NCI-H524 (cell line): ENCODE data around the gene HSFX2.
"Not testable (repeated sequence)": the region's sequence is repeated elsewhere in the genome, so short reads cannot be mapped to it uniquely, and the experiment has no call there.

Experiments used
- DNase-seq, 2 experiments: peaks; one replicate each; lab custom pipeline; 2025; lab: John Stamatoyannopoulos, UW

HSFX2 gene

DNA sequence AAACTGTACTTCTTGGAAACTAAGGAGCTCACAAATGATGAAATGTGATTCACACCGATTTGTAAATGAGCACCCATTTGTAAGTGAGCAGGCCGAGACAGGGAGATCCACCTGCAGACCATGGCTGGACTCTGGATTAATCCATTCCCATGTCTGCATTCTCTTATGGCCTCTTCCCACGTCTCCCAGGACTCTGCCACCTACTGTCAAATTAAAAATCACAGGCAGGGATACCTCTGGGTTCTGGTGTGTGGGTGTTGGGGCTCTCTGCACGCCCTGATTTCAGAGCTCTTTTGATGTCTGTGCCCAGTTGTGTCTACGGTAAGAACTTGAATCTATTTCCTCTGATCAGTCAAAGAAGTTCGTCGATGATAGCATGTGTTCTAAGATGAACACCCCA is 4.1 kb downstream of the HSFX2 start:
- not testable (repeated sequence) for DNase-seq

DNA sequence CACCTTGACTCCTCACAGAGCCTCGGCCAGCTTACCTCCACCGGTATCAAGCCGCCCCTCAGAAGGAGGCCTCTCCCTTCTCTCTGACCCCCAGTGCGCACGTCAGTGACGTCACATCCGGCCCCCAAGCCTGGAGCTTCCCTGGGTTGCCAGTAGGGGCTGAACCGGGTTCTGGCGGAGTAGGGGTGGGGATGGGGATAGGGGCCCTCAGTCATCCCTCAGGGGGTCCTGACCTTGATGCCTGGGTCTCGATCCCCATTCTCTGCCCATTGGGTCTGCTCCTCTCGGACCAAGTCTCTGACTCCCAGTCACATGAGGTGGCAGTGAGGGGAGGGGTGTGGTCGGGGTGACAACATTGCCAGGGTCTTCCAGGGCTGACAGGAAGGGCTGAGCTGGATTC is 7.8 kb downstream of the HSFX2 start, which contains the start of gene MAGEA9B:
Gene MAGEA9B (minus strand): TSS at position 101 of the 400 bp plus-strand sequence. CDS start 4,280 bp downstream, outside the sequence.
- not testable (repeated sequence) for DNase-seq

DNA sequence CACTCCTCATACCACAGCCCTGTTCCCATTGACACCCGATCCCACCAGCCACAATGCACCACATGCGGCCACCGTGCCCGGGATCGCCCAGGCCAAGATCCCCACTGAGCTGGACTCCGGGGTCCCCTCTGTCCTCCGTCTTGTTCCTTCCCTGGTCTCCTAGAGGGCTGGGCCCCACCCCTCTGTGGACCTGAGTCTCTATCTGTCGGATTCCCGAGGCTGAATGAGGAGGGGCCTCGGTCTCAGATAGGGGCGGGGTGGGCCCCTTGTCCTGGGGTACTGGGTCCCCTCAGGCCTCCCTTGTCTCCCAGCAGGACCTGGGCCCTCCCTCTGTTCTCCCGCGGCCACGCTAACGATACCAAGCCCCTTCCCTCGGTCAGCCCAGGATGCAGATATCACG is 9.5 kb downstream of the HSFX2 start:
- not testable (repeated sequence) for DNase-seq

DNA sequence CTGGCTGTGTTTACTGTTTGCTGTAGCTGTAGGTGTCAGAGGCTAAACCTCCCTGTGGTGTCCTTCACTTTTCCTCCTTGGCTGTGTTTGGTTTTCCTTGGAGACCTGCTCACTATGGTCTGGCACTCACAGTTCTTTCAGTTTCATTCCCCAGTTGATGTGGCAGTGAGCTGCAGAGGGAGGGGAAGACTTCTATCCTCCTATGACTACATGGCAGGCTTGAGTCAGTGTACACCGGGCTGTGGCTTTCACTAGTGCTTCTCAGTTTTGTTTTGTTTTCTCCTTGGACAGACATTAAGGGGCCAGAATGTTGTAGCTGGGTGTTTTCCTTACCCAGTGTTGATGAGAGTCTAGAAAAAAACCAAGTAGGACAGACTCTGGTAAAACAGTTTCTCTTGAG is 21.7 kb downstream of the HSFX2 start:
- DNase-seq: not testable (repeated sequence)

DNA sequence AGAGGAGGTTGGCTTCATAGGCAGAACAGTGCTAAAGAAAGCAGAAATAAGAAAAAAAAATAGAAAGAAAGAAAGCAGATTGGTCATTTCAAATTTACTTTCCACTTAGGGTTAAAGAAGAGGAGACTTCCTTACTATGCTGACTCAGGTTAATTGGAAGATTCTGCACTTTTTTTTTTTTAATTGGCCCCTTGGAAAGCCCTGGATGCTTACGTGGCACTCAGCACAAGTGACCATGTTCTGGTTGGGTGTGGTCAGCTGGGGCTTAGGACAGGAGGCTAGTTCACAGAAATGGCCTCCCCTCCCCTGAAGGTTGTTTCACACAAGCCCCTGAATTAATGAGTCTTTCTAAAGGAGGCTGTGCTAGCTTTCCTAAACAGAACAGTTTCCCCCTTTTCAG is 22.4 kb downstream of the HSFX2 start:
- DNase-seq: no peak

DNA sequence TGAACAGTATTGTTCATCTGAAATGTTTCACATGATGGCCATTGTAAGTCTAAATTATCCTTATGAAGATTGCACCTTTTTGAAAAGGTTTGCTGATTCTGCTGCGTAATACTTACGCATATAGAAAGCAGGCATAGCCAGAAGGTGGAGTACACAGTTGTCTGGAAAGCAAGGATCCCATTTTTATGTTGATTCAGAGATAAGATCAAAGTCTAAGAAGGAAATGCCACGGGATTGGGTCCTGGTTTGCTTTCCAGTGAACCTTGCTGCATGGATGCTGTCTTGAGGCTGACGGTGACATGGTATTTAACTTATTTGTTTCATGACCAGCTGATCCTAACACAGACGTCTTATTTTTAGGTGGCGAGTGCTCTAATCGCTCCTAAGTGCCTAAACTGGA is 23.3 kb downstream of the HSFX2 start:
- no peak for DNase-seq

DNA sequence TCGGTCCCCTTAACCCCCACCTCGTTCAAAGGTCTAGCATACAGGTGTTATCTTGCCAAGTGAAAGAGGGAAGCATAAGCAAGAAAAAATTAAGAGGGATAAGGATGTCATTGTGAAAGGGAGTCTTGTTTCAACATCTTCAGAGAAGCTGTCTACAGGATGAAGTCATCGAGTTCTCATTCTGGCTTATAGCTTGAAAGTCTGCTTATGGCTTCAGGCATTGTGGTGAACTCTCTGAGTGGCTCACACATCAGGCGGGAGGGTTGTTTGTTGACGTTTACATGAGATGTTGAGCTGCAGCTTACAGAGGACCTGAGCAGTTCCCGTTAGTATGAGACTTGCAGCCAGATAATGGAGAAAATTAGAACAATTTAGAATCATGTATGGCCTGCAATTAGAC is 24.4 kb downstream of the HSFX2 start:
- no peak for DNase-seq

DNA sequence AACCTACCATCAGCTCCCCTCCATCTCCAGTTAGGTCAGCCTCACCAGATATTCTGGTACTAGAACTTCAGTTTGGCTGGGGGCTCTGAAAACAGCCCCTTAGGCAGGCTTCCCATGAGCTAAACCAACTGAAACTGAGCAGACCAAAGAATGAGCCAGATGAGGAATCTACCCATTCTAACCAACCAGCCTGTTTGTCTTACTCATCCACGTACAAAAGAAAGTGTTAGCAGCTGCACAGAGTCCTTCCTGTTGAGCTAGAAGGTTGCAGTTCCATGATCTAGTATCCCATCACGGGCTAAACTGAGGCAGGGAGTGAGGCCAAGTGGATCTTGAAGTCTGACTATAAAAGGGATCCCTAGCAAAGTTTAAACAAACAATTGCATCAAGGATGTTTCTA is 25.3 kb downstream of the HSFX2 start:
- no peak for DNase-seq

DNA sequence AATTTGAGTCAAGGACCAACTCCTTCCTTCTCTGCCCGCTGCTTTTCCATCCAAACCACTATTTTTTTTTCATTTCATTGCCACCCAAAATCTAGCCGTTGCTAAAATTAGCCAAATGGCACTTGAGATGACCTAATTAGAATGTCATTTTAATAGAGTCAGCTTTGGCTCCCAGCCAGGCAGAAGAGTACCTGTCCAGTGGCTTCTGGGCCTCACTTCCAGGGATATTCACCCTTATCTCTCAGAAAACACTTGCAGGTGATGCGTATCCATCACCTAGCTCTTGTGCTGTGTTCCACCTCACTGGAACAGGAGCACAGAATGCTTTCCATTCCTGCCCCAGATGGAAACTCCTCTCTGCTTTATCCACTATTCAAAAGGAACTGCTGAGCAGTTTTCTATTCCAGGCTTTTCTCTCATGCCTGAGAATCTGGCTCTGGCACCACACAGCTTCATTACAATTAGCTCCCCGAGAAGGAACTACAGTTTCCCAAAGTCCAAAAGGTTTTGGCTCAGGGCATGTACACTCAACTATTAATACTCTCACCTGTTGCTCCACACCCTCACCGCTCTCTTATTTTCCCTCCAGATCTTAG is 26.3 kb downstream of the HSFX2 start:
- no peak for DNase-seq

DNA sequence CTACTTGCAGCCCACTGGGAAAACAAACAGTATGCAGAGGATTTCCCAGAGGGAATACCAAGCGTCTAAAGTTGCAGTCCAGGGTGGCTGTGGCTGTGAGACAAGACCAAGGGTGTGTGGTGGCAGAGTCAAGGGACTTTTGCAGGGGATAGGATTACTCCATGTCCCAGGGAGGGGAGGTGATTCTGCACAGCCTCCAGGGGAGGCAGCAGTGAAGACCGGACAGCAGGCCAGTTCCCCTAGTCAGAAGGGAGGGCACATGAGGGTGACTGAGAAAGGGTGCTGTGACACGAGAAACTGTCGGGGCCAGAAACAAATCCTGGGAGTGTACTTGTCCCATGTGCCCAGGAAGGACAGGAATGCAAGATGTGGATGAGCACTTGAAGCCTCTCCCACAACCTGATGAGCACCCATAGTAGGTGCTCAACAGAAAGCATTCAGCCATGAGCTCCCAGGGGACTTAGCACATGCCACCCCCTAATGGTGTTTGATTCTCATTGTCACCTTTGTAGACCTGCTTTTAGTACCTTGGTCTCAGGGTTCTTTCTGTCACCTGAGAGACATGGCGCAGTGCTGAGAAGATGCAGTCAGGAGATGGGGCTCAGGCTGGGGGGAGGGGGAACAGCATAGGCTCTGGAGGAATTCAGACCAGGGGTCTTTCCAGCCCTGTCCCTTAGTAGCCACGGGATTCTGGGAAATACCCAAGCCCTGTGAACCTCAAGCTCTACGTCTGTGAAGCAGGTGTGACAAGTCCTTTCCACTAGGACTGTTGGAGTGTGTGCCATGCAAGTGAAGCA is 27.3 kb downstream of the HSFX2 start:
- DNase-seq: no peak

DNA sequence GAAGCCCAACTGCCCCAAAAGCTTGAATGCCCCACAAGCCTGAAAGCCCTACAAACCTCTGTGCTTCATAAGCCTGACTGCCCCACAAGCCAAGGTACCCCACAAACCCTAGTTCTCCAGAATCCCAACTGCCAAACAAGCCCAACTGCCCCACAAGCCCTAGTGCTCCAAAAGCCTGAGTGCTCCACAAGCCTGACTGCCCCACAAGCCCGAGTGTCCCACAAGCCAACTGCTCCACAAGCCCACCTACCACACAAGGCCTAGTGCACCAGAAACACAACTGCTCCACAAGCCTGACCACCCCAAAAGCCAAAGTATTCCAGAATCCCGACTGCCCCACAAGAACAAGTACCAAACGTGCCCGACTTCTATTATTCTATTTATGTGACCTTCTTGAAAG is 31.8 kb downstream of the HSFX2 start:
- no peak for DNase-seq

DNA sequence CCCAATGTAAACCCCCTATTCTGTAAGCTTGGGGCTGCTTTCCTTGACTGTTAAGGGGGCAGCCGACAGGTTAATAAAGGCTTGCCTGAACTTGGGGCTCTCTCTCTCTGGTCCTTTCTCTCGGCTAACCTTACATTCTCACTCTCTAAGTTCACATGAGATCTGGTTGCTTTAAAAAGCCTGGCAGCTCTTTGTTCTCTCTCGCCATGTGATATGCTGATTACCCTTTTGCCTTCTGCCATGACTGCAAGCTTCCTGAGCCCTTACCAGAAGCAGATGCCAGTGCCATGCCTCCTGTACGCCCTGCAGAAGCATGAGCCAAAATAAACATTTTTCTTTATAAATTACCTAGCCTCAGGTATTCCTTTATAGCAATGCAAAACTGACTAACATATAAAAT is 39.9 kb downstream of the HSFX2 start:
- DNase-seq: not testable (repeated sequence)

DNA sequence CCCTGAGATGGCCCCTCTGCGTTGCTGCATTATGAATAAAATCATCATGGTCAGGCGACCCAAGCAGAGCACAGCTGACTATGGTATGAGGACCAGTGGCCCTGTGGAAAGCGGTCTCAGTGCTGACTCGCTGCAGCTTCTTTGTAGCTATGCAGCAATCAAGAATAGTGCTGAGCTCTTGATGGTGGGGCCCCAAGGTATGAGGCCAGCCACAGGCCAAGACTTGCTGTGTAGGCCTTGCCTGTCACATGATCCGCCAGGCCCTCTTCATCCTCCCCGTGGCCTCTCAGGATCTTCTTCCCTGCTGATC is 43.2 kb downstream of the HSFX2 start:
- not testable (repeated sequence) for DNase-seq

DNA sequence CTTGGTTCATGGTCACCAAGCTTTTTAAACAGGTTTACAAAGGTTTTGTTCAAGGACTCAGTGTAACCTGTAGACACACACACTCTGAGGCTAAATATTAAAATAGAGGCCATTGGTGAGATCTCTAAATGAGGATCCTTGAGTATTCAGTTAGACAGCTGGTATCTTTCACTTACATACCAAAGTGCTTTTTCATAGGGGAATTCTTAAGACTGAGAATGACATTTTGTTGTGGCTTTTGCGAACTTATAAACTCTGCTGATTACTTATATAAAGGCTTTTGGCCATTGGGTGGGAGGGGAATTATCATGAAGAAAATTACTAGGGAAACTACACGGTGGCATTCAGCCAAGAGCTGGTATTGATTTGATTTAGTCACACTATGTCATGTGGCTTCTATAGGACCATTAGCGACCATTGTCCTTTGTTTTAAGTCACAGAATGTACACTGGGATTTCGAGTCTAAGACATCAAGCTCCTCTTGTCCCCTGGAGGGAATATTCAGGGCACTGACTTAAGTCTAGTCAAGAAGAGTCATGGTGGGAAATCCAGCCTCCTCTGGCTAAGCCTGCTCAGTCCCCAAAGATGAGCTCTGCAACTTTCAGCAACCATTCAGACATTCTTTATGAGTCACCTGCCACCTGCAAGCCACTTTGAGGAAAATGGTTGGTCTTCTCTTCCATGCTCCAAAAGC is 43.7 kb downstream of the HSFX2 start:
- not testable (repeated sequence) for DNase-seq

DNA sequence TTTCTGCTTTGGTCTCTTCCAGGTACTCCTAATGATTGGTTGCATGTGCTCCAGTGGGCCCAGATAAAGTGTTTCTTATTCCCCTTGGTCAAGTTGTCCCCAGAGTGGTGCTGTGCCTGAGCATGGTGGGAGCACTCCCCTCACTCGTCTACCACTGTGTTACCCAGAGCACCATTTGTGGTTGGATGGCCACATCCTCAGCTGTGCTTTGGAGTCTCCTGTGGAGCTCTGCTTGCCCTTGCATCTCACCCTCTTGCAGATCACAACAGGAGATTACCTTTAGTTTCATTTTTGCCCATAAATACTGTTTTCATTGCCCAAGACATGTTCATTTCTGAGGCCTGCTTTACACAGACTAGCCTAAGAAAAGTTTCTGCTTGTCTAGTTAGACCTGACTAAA is 44.7 kb downstream of the HSFX2 start:
- DNase-seq: not testable (repeated sequence)

DNA sequence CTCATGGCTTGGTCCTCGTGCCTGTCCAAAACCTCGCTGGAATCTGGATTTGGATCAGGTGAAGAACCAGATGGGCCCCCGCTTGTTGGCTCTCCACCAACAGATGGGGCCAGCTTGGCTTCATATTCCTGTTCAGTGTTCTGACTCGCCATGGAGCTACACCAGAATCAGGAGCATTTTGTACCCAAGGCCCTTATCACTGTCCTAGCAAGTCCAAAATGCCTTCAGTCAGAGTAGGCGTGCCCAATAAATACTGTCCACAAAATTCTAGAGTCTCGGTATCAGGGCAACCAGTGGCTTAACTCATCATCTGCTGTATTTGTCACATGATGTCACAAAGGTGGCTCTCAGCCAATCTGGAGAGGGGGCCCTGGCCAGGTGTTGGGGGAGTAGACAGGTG is 45.4 kb downstream of the HSFX2 start, which contains the start of gene HSFX3:
Gene HSFX3 (minus strand): TSS at position 224 of the 400 bp plus-strand sequence. CDS start 72 bp downstream, at position 152.
- not testable (repeated sequence) for DNase-seq

DNA sequence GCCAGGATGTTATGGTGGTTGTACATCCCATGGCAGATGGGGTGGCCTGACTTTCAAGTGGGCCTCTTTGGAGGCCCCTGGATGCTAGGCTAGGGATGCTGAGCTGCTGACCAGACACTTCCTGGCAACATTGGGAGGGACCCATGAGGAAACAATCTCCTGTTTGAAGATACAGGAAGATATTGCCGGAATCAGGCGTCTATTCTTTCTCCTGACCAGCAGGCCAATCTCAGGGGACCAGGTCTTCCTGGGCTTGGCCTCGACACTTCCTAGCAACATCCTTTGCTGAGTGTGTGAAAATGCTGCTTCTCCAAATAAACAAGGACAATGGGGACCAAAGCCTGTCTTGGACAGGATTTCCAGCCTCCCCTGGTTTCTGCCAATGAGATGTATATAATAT is 47.3 kb downstream of the HSFX2 start:
- not testable (repeated sequence) for DNase-seq

DNA sequence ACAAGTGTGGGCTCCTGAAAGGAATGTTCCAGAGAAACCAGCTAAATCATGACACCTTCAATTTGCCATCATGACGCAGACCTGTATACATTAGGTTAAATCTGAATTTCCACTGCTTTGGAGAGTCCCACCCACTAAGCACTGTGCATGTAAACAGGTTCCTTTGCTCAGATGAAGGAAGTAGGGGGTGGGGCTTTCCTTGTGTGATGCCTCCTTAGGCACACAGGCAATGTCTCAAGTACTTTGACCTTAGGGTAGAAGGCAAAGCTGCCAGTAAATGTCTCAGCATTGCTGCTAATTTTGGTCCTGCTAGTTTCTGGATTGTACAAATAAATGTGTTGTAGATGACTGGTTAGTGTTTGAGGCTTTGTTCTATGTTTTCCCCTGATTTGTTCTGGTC is 48.2 kb downstream of the HSFX2 start:
- DNase-seq: not testable (repeated sequence)

DNA sequence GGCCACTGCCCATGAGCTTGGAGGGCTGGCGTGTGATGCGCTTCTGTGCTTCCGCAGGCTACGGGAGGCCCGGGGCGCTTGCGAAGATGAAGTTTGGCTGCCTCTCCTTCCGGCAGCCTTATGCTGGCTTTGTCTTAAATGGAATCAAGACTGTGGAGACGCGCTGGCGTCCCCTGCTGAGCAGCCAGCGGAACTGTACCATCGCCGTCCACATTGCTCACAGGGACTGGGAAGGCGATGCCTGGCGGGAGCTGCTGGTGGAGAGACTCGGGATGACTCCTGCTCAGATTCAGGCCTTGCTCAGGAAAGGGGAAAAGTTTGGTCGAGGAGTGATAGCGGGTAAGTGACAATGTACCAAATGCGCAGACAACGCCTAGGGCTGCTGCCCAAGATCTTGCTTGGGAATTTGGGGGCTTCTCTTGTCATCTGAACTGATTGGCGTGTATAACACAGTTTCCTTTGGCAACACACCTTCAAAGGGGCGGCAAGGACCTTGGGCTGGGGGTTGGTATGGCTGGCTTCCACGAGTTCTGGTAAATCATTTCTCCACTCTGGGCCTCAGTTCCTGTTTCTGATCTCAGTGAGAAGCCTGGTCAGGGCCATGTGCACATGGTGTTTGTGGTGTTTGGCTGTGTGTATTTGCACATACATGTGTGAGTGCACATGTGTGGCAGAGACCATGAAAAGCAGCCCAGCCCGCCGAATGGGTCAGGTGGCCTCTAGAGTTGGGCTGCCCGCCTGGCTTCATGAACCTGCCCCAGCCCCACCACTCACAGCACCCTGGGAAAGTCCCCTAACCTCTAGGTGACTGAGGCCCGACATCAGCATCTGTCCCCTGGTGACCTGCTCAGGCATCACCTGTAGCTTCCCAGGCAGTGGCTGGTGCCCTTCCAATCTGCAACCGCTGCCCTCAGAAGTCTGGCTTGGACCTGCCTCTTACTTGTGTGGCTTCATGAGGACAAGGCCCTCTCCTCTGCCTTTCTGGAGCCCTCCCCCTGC is 49.3 kb downstream of the HSFX2 start:
- DNase-seq: peak in 1 of 2 experiments; percentile 13
